ENCODE results near the gene SOST. TPM values are rescaled to one million over a fixed set of nuclear protein-coding genes. Genes with fewer than 3 reads are reported as not detected.

The SOST gene
- total RNA-seq, 1 donor from 2014 or later = not detected

- TF ChIP-seq CTCF (IDR thresholded peaks at IDR 0.05) = no peak
- intact Hi-C loops (cut with DNase I) = no loop called here
- H3K4me1 ChIP-seq = no peaks in the 10 kb centered on the region
- peak overlapping the region; percentile 9 for H3K27ac ChIP-seq
- H3K9me3 ChIP-seq = no peaks in the 10 kb centered on the region
- no peaks in the 10 kb centered on the region for H3K36me3 ChIP-seq
- no peaks in the 10 kb centered on the region for H3K27me3 ChIP-seq (ENCODE audit: low read depth)
- peak in 1 of 2 donors; percentile 51 for ATAC-seq
- no peak for DNase-seq
- H3K4me3 ChIP-seq = no peak overlapping the region
These were observed 24.6 kb downstream of the SOST start for GRCh38 chr17:43733956-43734355.

GRCh38 chr17:43732958-43733357 is 25.6 kb downstream of the SOST start:
- intact Hi-C loops (cut with DNase I) = no loop called here
- DNase-seq = no peak
- Histone ChIP-seq H3K4me3 (no peak overlapping the region), H3K27ac (no peak overlapping the region), H3K9me3 (no peaks in the 10 kb centered on the region), H3K36me3 (no peaks in the 10 kb centered on the region), H3K4me1 (no peaks in the 10 kb centered on the region), H3K27me3 (ENCODE audit: low read depth) (no peaks in the 10 kb centered on the region)
- no peak for ATAC-seq
- no peak for TF ChIP-seq CTCF (IDR thresholded peaks at IDR 0.05)

GRCh38 chr17:43728081-43728480 is 30.5 kb downstream of the SOST start:
- Histone ChIP-seq H3K4me1 (no peaks in the 10 kb centered on the region), H3K36me3 (no peaks in the 10 kb centered on the region), H3K9me3 (no peaks in the 10 kb centered on the region), H3K4me3 (no peak overlapping the region), H3K27ac (no peak overlapping the region), H3K27me3 (ENCODE audit: low read depth) (no peaks in the 10 kb centered on the region)
- DNase-seq (no peak), ATAC-seq (no peak)
- no peak for TF ChIP-seq CTCF (IDR thresholded peaks at IDR 0.05)
- intact Hi-C loops (cut with DNase I) = no loop called here

DNA sequence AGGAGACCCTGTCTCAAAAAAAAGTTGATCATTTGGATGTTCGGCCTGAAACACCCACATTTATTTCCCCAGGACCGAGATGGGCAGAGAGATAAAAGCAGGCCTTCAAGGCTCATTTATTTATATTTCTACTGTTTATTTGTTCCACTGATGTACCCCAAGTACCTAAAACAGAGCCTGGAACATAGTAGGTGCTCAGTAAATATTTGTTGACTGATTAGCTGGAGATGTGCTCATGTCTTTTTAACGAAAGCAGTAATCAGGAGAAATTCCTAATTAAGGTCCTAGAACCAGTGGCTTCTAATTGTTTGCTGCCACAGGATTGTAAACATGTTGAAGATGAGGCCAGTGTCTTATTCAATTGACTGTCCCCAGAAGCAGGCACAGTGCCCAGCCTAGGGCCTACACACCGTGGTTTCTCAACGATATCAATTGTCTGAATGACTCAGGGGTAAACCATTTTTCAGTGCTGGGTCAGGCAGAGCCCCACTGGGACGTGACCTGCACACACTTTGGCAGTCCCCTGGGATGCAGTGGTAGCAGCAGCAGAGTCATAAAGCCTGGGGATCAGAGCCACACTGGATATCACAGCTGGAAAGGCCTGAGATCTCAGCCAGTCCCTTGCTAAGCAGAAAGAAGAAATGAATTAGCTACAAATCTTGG is 34.8 kb downstream of the SOST start:
- ATAC-seq = no peak
- no peak overlapping the region for H3K27ac ChIP-seq
- TF ChIP-seq CTCF (IDR thresholded peaks at IDR 0.05) = no peak
- no peak overlapping the region for H3K4me3 ChIP-seq
- no peaks in the 10 kb centered on the region for H3K27me3 ChIP-seq (ENCODE audit: low read depth)
- H3K9me3 ChIP-seq = no peaks in the 10 kb centered on the region
- H3K4me1 ChIP-seq = peaks cover 8% of the 10 kb centered on the region
- H3K36me3 ChIP-seq = no peaks in the 10 kb centered on the region
- no peak for DNase-seq
- intact Hi-C loops (cut with DNase I) = no loop called here

GRCh38 chr17:43722870-43723665 is 35.5 kb downstream of the SOST start:
- no peak for DNase-seq
- Histone ChIP-seq H3K4me1 (peaks cover 8% of the 10 kb centered on the region), H3K4me3 (no peak overlapping the region), H3K27me3 (ENCODE audit: low read depth) (no peaks in the 10 kb centered on the region), H3K36me3 (no peaks in the 10 kb centered on the region), H3K27ac (no peak overlapping the region), H3K9me3 (no peaks in the 10 kb centered on the region)
- intact Hi-C loops (cut with DNase I) = no loop called here
- TF ChIP-seq CTCF (IDR thresholded peaks at IDR 0.05) = no peak
- ATAC-seq = no peak
